Body of pancreas (tissue), 4 donors: ENCODE measurements around the gene CD14.
A peak's percentile ranks its signal among the peaks of the same experiment; 100 is the strongest.

ENCODE experiments used
- POLR2A ChIP-seq, 3 donors: fragments of 450-650 bp; IDR thresholded peaks; one replicate each; pipeline ENCODE4 v1.6.1; 2016; ENCODE audit warnings: antibody characterized with exemption in 3 of 3, mild to moderate bottlenecking in 2 of 3
- TF ChIP-seq, protein P1 (sequence below), 7 experiments: fragments of 450-650 bp in 4 of 7; fragments of 200-600 bp in 3 of 7; sonication (generic) in 3 of 7; IDR thresholded peaks; one replicate each; pipeline ENCODE4 v1.5.1; 2016 to 2019; ENCODE audit warnings: antibody characterized with exemption in 7 of 7

DNA sequence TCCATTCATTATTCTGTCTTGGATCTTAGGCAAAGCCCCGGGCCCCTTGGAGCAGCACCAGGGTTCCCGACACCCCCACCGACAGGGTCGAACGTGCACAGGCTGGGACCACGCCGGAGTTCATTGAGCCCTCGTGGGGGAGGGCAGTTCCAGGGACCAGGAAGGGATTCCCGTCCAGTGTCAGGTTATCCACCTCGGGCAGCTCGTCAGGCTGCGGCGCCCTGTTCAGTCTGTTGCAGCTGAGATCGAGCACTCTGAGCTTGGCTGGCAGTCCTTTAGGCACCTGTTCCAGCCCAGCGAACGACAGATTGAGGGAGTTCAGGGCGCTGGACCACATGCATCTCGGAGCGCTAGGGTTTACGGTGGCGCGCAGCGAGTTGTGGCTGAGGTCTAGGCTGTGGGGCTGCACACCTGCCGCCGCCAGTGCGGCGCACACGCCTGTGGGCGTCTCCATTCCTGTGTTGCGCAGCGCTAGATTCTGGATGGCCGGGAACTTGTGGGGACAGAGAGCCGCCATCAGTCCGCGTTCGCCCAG is 1.1 kb downstream of the CD14 start:
- peak in 1 of 3 donors; percentile 4 for TF ChIP-seq POLR2A (IDR thresholded peaks at IDR 0.05)
- TF ChIP-seq, protein P1, sequence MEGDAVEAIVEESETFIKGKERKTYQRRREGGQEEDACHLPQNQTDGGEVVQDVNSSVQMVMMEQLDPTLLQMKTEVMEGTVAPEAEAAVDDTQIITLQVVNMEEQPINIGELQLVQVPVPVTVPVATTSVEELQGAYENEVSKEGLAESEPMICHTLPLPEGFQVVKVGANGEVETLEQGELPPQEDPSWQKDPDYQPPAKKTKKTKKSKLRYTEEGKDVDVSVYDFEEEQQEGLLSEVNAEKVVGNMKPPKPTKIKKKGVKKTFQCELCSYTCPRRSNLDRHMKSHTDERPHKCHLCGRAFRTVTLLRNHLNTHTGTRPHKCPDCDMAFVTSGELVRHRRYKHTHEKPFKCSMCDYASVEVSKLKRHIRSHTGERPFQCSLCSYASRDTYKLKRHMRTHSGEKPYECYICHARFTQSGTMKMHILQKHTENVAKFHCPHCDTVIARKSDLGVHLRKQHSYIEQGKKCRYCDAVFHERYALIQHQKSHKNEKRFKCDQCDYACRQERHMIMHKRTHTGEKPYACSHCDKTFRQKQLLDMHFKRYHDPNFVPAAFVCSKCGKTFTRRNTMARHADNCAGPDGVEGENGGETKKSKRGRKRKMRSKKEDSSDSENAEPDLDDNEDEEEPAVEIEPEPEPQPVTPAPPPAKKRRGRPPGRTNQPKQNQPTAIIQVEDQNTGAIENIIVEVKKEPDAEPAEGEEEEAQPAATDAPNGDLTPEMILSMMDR (IDR thresholded peaks at IDR 0.05) = no peak
